NOMO-1 treated with dmso at 0.1 percent for 144 hours (cell line): ENCODE results near the gene POMT2.
"Not testable (repeated sequence)": the region's sequence is repeated elsewhere in the genome, so short reads cannot be mapped to it uniquely, and the experiment has no call there.

ENCODE experiments used
- DNase-seq: peaks from one replicate; lab custom pipeline; 2025; ENCODE audit not compliant: unreplicated experiment; lab: John Stamatoyannopoulos, UW

The POMT2 gene

GRCh38 chr14:77320238-77320935 lies at the start of gene POMT2:
TSS of gene POMT2 (minus strand) at chr14:77320883. CDS start at chr14:77320681, 202 bp downstream.
- DNase-seq = peak; percentile 86

- no peak for DNase-seq
Observed at GRCh38 chr14:77369285-77369684, 48.6 kb upstream of the POMT2 start.

GRCh38 chr14:77364146-77364545 lies 43.5 kb upstream of the POMT2 start:
- DNase-seq = no peak

- no peak for DNase-seq
Observed at GRCh38 chr14:77359626-77360025, 38.9 kb upstream of the POMT2 start.

GRCh38 chr14:77356899-77357298 lies 36.2 kb upstream of the POMT2 start:
- DNase-seq = no peak

GRCh38 chr14:77355811-77356210 lies 35.1 kb upstream of the POMT2 start:
- DNase-seq = no peak

- DNase-seq = no peak
Observed at GRCh38 chr14:77353469-77354141, 32.9 kb upstream of the POMT2 start.

- DNase-seq = peak; percentile 85
Observed at GRCh38 chr14:77347751-77348150, 27.1 kb upstream of the POMT2 start.

GRCh38 chr14:77346495-77346894 lies 25.8 kb upstream of the POMT2 start:
- DNase-seq = no peak

- DNase-seq = no peak
Observed at GRCh38 chr14:77344377-77344996, 23.8 kb upstream of the POMT2 start.

- DNase-seq = no peak
Observed at GRCh38 chr14:77343662-77344061, 23.0 kb upstream of the POMT2 start.

GRCh38 chr14:77342726-77343397 lies 22.2 kb upstream of the POMT2 start:
- DNase-seq = no peak

GRCh38 chr14:77340389-77340788 lies 19.7 kb upstream of the POMT2 start:
- no peak for DNase-seq

- DNase-seq = no peak
Observed at GRCh38 chr14:77339407-77339806, 18.7 kb upstream of the POMT2 start.

- no peak for DNase-seq
Observed at GRCh38 chr14:77338302-77338701, 17.6 kb upstream of the POMT2 start.

GRCh38 chr14:77337880-77338279 lies 17.2 kb upstream of the POMT2 start:
- no peak for DNase-seq

- not testable (repeated sequence) for DNase-seq
Observed at GRCh38 chr14:77337255-77337654, 16.6 kb upstream of the POMT2 start.

GRCh38 chr14:77335576-77335975 lies 14.9 kb upstream of the POMT2 start:
- no peak for DNase-seq

- DNase-seq = no peak
Observed at GRCh38 chr14:77329872-77330271, 9.2 kb upstream of the POMT2 start.

- no peak for DNase-seq
Observed at GRCh38 chr14:77327111-77327510, 6.4 kb upstream of the POMT2 start.

- no peak for DNase-seq
Observed at GRCh38 chr14:77325746-77326094, 5.0 kb upstream of the POMT2 start.
